Right ventricle myocardium superior (tissue), 1 donor: ENCODE data around the gene CUL2. TPM values are rescaled to one million over a fixed set of nuclear protein-coding genes. Genes with fewer than 3 reads are reported as not detected.
"Not testable (repeated sequence)": the region's sequence is repeated elsewhere in the genome, so short reads cannot be mapped to it uniquely, and the experiment has no call there.

Experiments
- ATAC-seq: fragments of 200-7000 bp; cut with Tn5 transposase; one replicate; pipeline ENCODE4 v1.9.1; 2020; ENCODE audit warnings: mild to moderate bottlenecking; ENCODE audit not compliant: poor library complexity
- DNase-seq: peaks from one replicate; pipeline ENCODE4 v3.0.0-alpha.2; 2020
- intact Hi-C: fragments of 100-400 bp; cut with DNase I; formaldehyde crosslinking; loops from one replicate; pipeline ENCODE4 v1.11.2; 2022
- total RNA-seq: library from RNA; stranded (reverse); fragmentation: NEBNext Ultra II Directional; extraction: Animal tissue kit (Norgen Biotek cat#: 25700); gene quantifications from one replicate; pipeline ENCODE4 v1.2.1, GENCODE V29; 2021
- donor health status: DM: no; HTN: yes; CAD: no; lungs with severe emphysema.

The CUL2 gene
- total RNA-seq, 1 donor from 2014 or later = 35.7 TPM

DNA sequence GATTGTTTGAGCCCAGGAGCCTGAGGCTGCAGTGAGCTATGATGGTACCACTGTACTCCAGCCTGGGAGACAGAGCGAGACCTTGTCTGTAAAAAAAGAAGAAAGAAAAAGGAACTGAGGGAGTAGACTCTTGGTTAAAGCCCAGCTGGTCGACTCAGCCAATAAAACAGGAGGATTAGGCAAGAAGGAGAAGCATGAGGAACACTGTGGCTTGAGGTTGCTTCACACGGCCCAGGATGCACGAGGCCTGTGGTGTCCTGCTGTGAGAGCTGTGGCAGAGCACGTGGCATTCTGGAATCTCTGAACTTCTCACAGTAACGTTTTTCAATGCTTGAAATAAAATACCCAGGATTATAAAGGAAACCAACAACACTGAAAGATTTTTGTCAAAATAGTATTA, 93.3 kb downstream of the CUL2 start:
- intact Hi-C loops = no loop called here
- no peak for DNase-seq

DNA sequence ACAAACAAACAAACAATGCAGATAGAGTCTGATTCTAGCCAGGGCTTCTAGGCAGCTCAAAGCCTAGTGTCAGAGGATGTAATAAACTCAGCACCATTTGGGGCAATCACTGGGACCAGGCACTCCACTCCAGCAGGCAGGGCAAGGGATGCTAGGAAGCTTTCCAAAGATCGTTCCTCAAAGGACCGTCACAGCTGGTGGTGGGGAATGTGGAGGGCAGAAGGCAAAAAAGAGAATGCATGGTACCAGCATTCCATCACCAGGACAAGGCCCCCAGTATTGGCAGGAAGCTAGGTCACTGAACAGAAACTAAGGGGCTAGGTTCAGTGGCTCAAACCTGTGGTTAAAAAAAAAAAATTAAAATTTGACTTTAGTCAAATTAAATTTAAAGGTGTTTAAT, 94.2 kb downstream of the CUL2 start:
- intact Hi-C loops = no loop called here
- no peak for ATAC-seq
- no peak for DNase-seq

More for the DNA sequence above, 93.3 kb downstream of the CUL2 start:
- ATAC-seq = peak; percentile 24

GRCh38 chr10:34994565-34995142, 95.5 kb downstream of the CUL2 start:
- intact Hi-C loops = no loop called here
- ATAC-seq = peak; percentile 72
- no peak for DNase-seq

DNA sequence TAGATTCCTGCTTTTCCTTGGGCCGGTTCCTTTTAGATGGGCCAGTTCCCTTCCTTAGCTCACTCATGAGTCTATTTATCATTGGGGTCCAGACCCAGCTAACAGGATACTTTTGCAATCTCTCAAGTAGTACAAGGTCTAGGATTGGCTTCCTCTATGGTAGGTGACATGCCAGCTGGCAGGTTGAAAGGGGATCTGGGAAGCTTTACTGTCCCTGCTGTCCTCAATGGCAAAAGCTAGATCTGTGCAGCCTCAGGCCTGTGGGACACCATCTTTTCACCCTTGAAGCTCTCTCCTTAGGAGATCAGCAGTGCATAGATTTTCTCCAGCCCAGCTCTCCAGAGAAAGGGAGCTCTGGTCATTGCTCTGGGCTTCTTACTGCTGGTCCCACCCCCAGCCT, 96.4 kb downstream of the CUL2 start:
- intact Hi-C loops = no loop called here
- ATAC-seq (peak; percentile 83), DNase-seq (no peak)

DNA sequence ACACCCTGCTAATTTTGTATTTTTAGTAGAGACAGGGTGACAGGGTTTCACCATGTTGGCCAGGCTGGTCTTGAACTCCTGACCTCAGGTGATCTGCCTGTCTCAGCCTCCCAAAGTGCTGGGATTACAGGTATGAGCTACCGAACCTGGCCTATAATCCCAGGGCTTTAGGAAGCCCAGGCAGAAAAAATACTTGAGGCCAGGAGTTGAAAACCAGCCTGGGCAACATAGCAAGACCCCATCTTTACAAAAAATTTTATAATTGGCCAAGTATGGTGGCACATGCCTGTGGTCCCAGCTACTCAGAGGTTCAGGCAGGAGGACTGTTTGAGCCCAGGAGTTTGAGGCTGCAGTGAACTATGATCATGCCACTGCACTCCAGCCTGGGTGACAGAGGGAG, 99.0 kb downstream of the CUL2 start:
- DNase-seq, ATAC-seq, intact Hi-C loops: not testable (repeated sequence)

GRCh38 chr10:34988397-34989067, 101.6 kb downstream of the CUL2 start:
- ATAC-seq (no peak), DNase-seq (no peak)
- intact Hi-C loops = no loop called here

- peak; percentile 20 for ATAC-seq
Observed at GRCh38 chr10:34985823-34986222, 104.3 kb downstream of the CUL2 start.

GRCh38 chr10:34985146-34985545, 105.0 kb downstream of the CUL2 start:
- DNase-seq (no peak), ATAC-seq (no peak)
- intact Hi-C loops = no loop called here

More at GRCh38 chr10:34985823-34986222, 104.3 kb downstream of the CUL2 start:
- DNase-seq = no peak
- intact Hi-C loops = no loop called here

- intact Hi-C loops = no loop called here
- ATAC-seq = no peak
- DNase-seq = no peak
Observed at GRCh38 chr10:34981844-34982243, 108.3 kb downstream of the CUL2 start.

DNA sequence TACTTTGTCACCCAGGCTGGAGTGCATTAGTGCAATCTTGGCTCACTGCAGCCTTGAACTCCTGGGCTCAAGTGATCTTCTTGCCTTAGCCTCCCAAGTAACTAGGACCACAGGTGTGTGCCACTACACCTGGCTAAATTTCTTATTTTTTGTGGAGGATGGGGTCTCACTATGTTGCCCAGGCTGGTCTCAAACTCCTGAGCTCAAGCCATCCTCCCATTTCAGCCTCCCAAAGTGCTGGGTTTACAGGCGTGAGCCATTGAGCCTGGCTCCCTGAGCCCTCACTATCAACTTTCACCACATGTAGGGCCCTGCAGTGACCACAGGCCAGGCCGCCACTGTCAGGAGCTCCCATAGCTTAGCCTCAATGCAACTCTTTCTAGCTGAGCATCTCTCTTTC, 110.2 kb downstream of the CUL2 start:
- no peak for DNase-seq
- intact Hi-C loops = no loop called here
- no peak for ATAC-seq

GRCh38 chr10:34978080-34978479, 112.1 kb downstream of the CUL2 start:
- no peak for ATAC-seq
- intact Hi-C loops = no loop called here
- no peak for DNase-seq

GRCh38 chr10:34976380-34976910, 113.7 kb downstream of the CUL2 start:
- intact Hi-C loops, ATAC-seq, DNase-seq: not testable (repeated sequence)

DNA sequence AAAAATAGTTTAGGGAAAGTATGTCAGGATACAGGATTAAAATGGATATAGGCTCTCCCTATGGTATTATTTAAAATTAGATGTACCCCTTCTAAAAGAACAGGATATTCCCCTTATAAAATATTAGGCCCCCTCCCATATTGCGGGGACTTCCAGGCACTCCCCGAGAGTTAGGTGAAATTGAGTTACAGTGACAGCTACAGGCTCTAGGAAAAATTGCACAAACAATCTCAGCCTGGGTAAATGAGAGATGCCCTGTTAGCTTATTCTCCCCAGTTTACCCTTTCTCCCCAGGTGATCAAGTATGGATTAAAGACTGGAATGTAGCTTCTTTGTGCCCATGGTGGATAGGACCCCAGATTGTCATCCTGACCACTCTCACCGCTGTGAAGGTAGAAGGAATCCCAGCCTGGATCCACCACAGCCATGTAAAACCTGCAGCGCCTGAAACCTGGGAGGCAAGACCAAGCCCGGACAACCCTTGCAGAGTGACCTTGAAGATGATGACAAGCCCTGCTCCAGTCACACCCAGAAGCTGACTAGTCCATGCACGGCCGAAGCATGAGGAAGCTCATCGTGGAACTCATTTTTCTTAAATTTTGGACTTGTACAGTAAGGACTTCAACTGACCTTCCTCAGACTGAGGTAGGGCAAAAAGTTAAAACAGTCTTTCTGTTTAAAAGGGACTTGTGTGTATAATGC, 115.6 kb downstream of the CUL2 start:
- ATAC-seq, DNase-seq, intact Hi-C loops: not testable (repeated sequence)

GRCh38 chr10:34973757-34974156, 116.4 kb downstream of the CUL2 start:
- intact Hi-C loops, ATAC-seq, DNase-seq: not testable (repeated sequence)

GRCh38 chr10:34973121-34973520, 117.0 kb downstream of the CUL2 start:
- DNase-seq, intact Hi-C loops, ATAC-seq: not testable (repeated sequence)

DNA sequence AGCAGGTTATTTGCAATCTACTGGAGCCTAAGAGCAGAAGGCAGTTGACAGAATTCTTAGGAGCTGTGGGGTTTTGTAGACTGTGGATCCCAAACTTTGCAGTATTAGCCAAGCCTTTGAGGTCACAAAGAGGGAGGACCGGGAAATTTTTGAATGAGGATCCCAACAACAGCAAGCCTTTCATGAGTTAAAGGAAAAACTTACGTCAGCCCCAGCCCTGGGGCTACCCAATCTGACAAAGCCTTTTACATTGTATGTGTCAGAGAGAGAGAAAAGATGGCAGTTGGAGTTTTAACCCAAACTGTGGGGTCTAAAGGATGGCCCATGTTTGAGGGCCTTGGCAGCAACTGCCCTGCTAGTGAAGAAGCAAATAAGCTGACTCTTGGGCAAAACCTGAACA, 117.5 kb downstream of the CUL2 start:
- DNase-seq, intact Hi-C loops, ATAC-seq: not testable (repeated sequence)

- intact Hi-C loops, ATAC-seq: not testable (repeated sequence)
- DNase-seq = peak; percentile 69
Observed at GRCh38 chr10:34971606-34972334, 118.4 kb downstream of the CUL2 start.

DNA sequence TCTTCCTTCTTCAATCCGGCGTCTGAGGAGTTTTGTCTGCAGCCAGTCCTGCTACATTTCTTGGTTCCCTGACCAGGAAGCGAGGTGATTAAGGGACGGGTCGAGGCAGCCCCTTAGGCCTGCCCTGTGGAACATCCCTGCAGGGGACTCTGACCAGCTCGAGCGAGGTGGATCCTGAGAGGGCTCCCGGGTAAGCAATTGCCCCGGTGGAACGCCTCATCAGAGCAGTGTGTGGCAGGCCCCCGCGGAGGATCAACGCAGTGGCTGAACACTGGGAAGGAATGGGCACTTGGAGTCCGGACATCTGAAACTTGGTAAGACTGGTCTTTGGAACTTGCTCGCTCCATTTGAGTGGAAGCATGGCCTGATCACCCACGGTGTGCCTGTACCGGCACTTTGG, 121.0 kb downstream of the CUL2 start:
- DNase-seq (no peak), ATAC-seq (no peak)
- intact Hi-C loops = loop anchor here (10.0 kb wide), 1 partner anchor 314 kb away; no protein-coding TSS in a partner anchor
